SK-N-SH treated with all-trans-retinoic acid at 6 μM for 48 hours (cell line): Measurements from ENCODE around the gene AP4S1.

Source experiments
- ATAC-seq: fragments of 200-7000 bp; cut with Tn5 transposase; 3 replicates; pipeline ENCODE4 v1.9.1; 2020; ENCODE audit warnings: mild to moderate bottlenecking, moderate library complexity
- BACH2 ChIP-seq: fragments of 250-450 bp; sonication (Bioruptor Pico); IDR thresholded peaks from 2 replicates; pipeline ENCODE4 v1.9.0; 2021; ENCODE audit warnings: mild to moderate bottlenecking, borderline replicate concordance
- CSDC2 ChIP-seq: fragments of 250-450 bp; sonication (Bioruptor Pico); IDR thresholded peaks from 2 replicates; pipeline ENCODE4 v1.5.0; 2020; ENCODE audit warnings: mild to moderate bottlenecking, moderate library complexity
- ESRRG ChIP-seq: fragments of 250-450 bp; sonication (Bioruptor Pico); IDR thresholded peaks from 2 replicates; pipeline ENCODE4 v1.6.1; 2021; ENCODE audit warnings: mild to moderate bottlenecking
- GLIS3 ChIP-seq: fragments of 250-450 bp; sonication (Bioruptor Pico); IDR thresholded peaks from 2 replicates; pipeline ENCODE4 v1.5.0; 2020; ENCODE audit warnings: mild to moderate bottlenecking, moderate library complexity
- ISL1 ChIP-seq: fragments of 250-450 bp; sonication (Bioruptor Pico); IDR thresholded peaks from 2 replicates; pipeline ENCODE4 v2.1.2; 2022; ENCODE audit warnings: mild to moderate bottlenecking, moderate library complexity
- PATZ1 ChIP-seq: fragments of 250-450 bp; sonication (Bioruptor Pico); IDR thresholded peaks from 2 replicates; pipeline ENCODE4 v1.8.0; 2020; ENCODE audit warnings: mild to moderate bottlenecking, moderate library complexity, borderline replicate concordance
- PPARA ChIP-seq: fragments of 250-450 bp; sonication (Bioruptor Pico); IDR thresholded peaks from 2 replicates; pipeline ENCODE4 v1.5.0; 2020; ENCODE audit warnings: mild to moderate bottlenecking, borderline replicate concordance
- RARB ChIP-seq: fragments of 250-450 bp; sonication (Bioruptor Pico); IDR thresholded peaks from 2 replicates; pipeline ENCODE4 v1.8.0; 2021; ENCODE audit warnings: mild to moderate bottlenecking, moderate library complexity
- SNAI2 ChIP-seq: fragments of 250-450 bp; sonication (Bioruptor Pico); IDR thresholded peaks from 2 replicates; pipeline ENCODE4 v1.5.0; 2020; ENCODE audit warnings: mild to moderate bottlenecking, moderate library complexity
- TCF4 ChIP-seq: fragments of 250-450 bp; sonication (Bioruptor Pico); IDR thresholded peaks from 2 replicates; pipeline ENCODE4 v1.8.0; 2021; ENCODE audit warnings: mild to moderate bottlenecking, moderate library complexity, borderline replicate concordance
- TSHZ2 ChIP-seq: fragments of 250-450 bp; sonication (Bioruptor Pico); IDR thresholded peaks from 2 replicates; pipeline ENCODE4 v1.5.0; 2020; ENCODE audit warnings: mild to moderate bottlenecking, moderate library complexity
- ZC3H10 ChIP-seq: fragments of 250-450 bp; sonication (Bioruptor Pico); IDR thresholded peaks from 2 replicates; pipeline ENCODE4 v1.5.1; 2021; ENCODE audit warnings: mild to moderate bottlenecking, moderate library complexity
- ZFP3 ChIP-seq: fragments of 250-450 bp; sonication (Bioruptor Pico); IDR thresholded peaks from 2 replicates; pipeline ENCODE4 v1.5.0; 2020; ENCODE audit warnings: mild to moderate bottlenecking, moderate library complexity
- ZNF565 ChIP-seq: fragments of 450-650 bp; formaldehyde crosslinking; conservative IDR thresholded peaks from 2 replicates; pipeline ENCODE4 v1.5.0; 2020; ENCODE audit warnings: low read depth, mild to moderate bottlenecking, moderate library complexity
- ZNF70 ChIP-seq: fragments of 450-650 bp; formaldehyde crosslinking; IDR thresholded peaks from 2 replicates; pipeline ENCODE4 v1.5.0; 2020; ENCODE audit warnings: mild to moderate bottlenecking, moderate library complexity
- ZNF8 ChIP-seq: fragments of 450-650 bp; formaldehyde crosslinking; IDR thresholded peaks from 2 replicates; pipeline ENCODE4 v1.5.0; 2020; ENCODE audit warnings: mild to moderate bottlenecking, moderate library complexity
- TF ChIP-seq, protein P1 (sequence below): fragments of 250-450 bp; sonication (Bioruptor Pico); IDR thresholded peaks from 2 replicates; pipeline ENCODE4 v1.8.0; 2021; ENCODE audit warnings: low read depth, mild to moderate bottlenecking, moderate library complexity, borderline replicate concordance
- TF ChIP-seq, protein P2 (sequence below): fragments of 250-450 bp; sonication (Bioruptor Pico); IDR thresholded peaks from 2 replicates; pipeline ENCODE4 v1.5.1; 2021; ENCODE audit warnings: mild to moderate bottlenecking, moderate library complexity

AP4S1 gene

DNA sequence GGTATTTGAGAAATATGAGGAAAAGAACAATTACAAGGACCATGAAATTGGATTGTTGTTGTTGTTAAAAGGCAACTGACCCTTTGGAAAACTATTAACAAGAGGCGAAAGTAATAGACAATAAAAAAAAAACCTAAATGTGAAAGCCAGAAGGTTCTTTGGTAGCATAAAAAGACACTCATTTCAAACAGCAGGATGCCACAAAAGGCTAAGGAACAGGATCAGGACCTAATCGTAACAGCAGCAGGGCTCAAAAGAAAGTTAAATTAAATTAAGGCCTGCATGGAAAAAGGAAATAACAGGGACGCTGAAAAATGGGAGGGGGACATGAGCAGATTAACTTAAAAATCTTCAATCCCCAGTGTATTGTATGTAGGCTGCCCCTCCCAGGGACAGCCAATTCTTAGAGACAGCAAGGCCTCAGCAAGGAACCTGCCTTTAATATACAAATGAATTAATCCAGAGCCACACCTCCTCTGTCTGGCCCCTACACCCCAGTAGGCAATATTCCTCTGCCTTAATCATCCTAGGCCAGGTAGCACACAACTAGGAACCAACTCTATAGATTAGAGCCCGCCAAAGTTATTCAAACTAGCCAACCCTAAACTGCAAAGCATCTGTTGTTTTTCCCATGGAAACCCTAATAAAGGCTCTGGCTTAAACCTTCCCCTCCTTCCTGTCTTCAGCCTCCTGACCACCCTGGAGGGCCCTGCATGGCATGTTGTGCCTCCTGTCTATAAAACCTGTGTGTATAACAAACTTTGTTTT, 28.4 kb upstream of the AP4S1 start (continued):
- TF ChIP-seq PATZ1 (CRISPR knock-in tag) (no peak), GLIS3 (CRISPR knock-in tag) (no peak), ZC3H10 (CRISPR knock-in tag) (no peak), ISL1 (CRISPR knock-in tag) (no peak), PPARA (CRISPR knock-in tag) (no peak)
- TF ChIP-seq, protein P1, sequence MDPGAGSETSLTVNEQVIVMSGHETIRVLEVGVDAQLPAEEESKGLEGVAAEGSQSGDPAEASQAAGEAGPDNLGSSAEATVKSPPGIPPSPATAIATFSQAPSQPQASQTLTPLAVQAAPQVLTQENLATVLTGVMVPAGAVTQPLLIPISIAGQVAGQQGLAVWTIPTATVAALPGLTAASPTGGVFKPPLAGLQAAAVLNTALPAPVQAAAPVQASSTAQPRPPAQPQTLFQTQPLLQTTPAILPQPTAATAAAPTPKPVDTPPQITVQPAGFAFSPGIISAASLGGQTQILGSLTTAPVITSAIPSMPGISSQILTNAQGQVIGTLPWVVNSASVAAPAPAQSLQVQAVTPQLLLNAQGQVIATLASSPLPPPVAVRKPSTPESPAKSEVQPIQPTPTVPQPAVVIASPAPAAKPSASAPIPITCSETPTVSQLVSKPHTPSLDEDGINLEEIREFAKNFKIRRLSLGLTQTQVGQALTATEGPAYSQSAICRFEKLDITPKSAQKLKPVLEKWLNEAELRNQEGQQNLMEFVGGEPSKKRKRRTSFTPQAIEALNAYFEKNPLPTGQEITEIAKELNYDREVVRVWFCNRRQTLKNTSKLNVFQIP: no peak
- TF ChIP-seq, protein P2, sequence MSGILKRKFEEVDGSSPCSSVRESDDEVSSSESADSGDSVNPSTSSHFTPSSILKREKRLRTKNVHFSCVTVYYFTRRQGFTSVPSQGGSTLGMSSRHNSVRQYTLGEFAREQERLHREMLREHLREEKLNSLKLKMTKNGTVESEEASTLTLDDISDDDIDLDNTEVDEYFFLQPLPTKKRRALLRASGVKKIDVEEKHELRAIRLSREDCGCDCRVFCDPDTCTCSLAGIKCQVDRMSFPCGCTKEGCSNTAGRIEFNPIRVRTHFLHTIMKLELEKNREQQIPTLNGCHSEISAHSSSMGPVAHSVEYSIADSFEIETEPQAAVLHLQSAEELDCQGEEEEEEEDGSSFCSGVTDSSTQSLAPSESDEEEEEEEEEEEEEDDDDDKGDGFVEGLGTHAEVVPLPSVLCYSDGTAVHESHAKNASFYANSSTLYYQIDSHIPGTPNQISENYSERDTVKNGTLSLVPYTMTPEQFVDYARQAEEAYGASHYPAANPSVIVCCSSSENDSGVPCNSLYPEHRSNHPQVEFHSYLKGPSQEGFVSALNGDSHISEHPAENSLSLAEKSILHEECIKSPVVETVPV: no peak

DNA sequence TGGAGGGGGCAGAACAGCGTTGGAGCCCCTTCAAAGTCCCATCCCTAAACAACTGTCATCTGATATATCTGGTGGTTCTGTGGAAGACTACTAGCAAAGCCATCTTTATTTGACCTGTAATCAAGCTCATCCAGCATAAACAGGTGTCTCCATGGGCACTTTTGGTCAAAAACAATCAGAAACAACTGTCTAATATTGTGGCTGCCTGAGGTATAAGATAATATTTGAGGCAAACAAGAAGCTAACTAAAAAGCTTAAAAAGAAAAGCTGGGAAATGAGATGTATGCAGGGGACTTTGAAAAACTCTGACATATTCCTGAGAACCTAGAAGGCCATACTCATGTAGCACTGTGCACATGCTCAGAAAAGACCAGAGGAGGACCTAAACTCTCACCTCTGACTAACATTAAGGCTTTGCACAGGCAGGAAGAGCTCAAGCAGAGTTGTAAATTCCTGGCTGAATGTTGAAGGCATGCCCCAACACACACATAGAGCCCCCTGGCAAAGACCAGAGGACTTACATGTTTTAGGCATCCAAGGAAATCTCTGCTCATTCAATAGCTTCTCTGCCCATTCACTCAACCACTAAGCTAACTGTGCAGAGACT, 27.2 kb upstream of the AP4S1 start:
- TF ChIP-seq TSHZ2 (CRISPR knock-in tag): no peak
- TF ChIP-seq, protein P1: no peak
- TF ChIP-seq ZNF70 (CRISPR knock-in tag): no peak
- TF ChIP-seq RARB (CRISPR knock-in tag): no peak
- no peak for TF ChIP-seq ISL1 (CRISPR knock-in tag)
- no peak for TF ChIP-seq ZNF8 (CRISPR knock-in tag)
- no peak for TF ChIP-seq ZFP3
- TF ChIP-seq CSDC2 (CRISPR knock-in tag): no peak
- TF ChIP-seq PPARA (CRISPR knock-in tag): no peak
- TF ChIP-seq TCF4 (CRISPR knock-in tag): no peak
- no peak for TF ChIP-seq ZNF565 (CRISPR knock-in tag)
- no peak for TF ChIP-seq BACH2
- TF ChIP-seq PATZ1 (CRISPR knock-in tag): no peak
- no peak for TF ChIP-seq GLIS3 (CRISPR knock-in tag)
- TF ChIP-seq SNAI2 (CRISPR knock-in tag): no peak
- TF ChIP-seq ESRRG (CRISPR knock-in tag): no peak
- TF ChIP-seq, protein P2: no peak
- no peak for ATAC-seq
